NCI-H2081 treated with DMSO at 0.1 percent for 48 hours (cell line): ENCODE results near the gene GABBR2.

Experiments
- DNase-seq: peaks from one replicate; lab custom pipeline; 2025; lab: John Stamatoyannopoulos, UW

Gene GABBR2

GRCh38 chr9:98401140-98402018, 307.4 kb downstream of the GABBR2 start:
- no peak for DNase-seq

GRCh38 chr9:98399950-98400683, 308.6 kb downstream of the GABBR2 start:
- no peak for DNase-seq

- no peak for DNase-seq
These were observed 312.1 kb downstream of the GABBR2 start for GRCh38 chr9:98396656-98397055.

GRCh38 chr9:98396236-98396635, 312.5 kb downstream of the GABBR2 start:
- DNase-seq = no peak

- DNase-seq = no peak
These were observed 316.9 kb downstream of the GABBR2 start for GRCh38 chr9:98391867-98392266.

GRCh38 chr9:98391406-98391805, 317.3 kb downstream of the GABBR2 start:
- DNase-seq = no peak

- no peak for DNase-seq
These were observed 323.0 kb downstream of the GABBR2 start for GRCh38 chr9:98385751-98386150.

GRCh38 chr9:98383758-98384157, 325.0 kb downstream of the GABBR2 start:
- DNase-seq = no peak

- no peak for DNase-seq
These were observed 327.2 kb downstream of the GABBR2 start for GRCh38 chr9:98381311-98382103.

- DNase-seq = no peak
These were observed 328.6 kb downstream of the GABBR2 start for GRCh38 chr9:98380065-98380681.

GRCh38 chr9:98379572-98379971, 329.2 kb downstream of the GABBR2 start:
- no peak for DNase-seq

- no peak for DNase-seq
These were observed 329.9 kb downstream of the GABBR2 start for GRCh38 chr9:98378794-98379193.

- no peak for DNase-seq
These were observed 330.4 kb downstream of the GABBR2 start for GRCh38 chr9:98378206-98378780.

- DNase-seq = no peak
These were observed 333.5 kb downstream of the GABBR2 start for GRCh38 chr9:98375138-98375726.

- DNase-seq = no peak
These were observed 334.2 kb downstream of the GABBR2 start for GRCh38 chr9:98374385-98375051.

- no peak for DNase-seq
These were observed 335.1 kb downstream of the GABBR2 start for GRCh38 chr9:98373609-98374008.

- DNase-seq = no peak
These were observed 336.5 kb downstream of the GABBR2 start for GRCh38 chr9:98372077-98372836.

- no peak for DNase-seq
These were observed 337.8 kb downstream of the GABBR2 start for GRCh38 chr9:98370976-98371315.

GRCh38 chr9:98370300-98370975, 338.3 kb downstream of the GABBR2 start:
- no peak for DNase-seq
